Middle frontal gyrus (tissue), 1 donor: Measurements from ENCODE around the gene SMIM7.
"Not testable (repeated sequence)": the region's sequence is repeated elsewhere in the genome, so short reads cannot be mapped to it uniquely, and the experiment has no call there.

Source experiments
- DNase-seq: peaks from one replicate; pipeline ENCODE4 v3.0.0-alpha.2; 2015; ENCODE audit warnings: low spot score; ENCODE audit errors: extremely low spot score

Gene SMIM7

GRCh38 chr19:16655727-16656126 is 4.2 kb downstream of the SMIM7 start:
- no peak for DNase-seq

GRCh38 chr19:16654627-16655026 is 5.3 kb downstream of the SMIM7 start:
- DNase-seq: no peak

GRCh38 chr19:16654140-16654539 is 5.8 kb downstream of the SMIM7 start:
- DNase-seq: no peak

GRCh38 chr19:16652854-16653253 is 7.1 kb downstream of the SMIM7 start:
- no peak for DNase-seq

- not testable (repeated sequence) for DNase-seq
Observed at GRCh38 chr19:16651421-16652188, 8.3 kb downstream of the SMIM7 start.

- DNase-seq: no peak
Observed at GRCh38 chr19:16650821-16651220, 9.1 kb downstream of the SMIM7 start.

- no peak for DNase-seq
Observed at GRCh38 chr19:16649734-16650133, 10.2 kb downstream of the SMIM7 start.

- peak; percentile 50 for DNase-seq
Observed at GRCh38 chr19:16645140-16645539, 14.8 kb downstream of the SMIM7 start.

GRCh38 chr19:16641695-16642094 is 18.2 kb downstream of the SMIM7 start:
- no peak for DNase-seq

GRCh38 chr19:16640951-16641350 is 19.0 kb downstream of the SMIM7 start:
- DNase-seq: no peak

- DNase-seq: no peak
Observed at GRCh38 chr19:16638666-16639065, 21.3 kb downstream of the SMIM7 start.

GRCh38 chr19:16637535-16637934 is 22.4 kb downstream of the SMIM7 start:
- no peak for DNase-seq

- no peak for DNase-seq
Observed at GRCh38 chr19:16631465-16631864, 28.5 kb downstream of the SMIM7 start.

GRCh38 chr19:16628984-16629691 is 30.8 kb downstream of the SMIM7 start:
- DNase-seq: no peak

GRCh38 chr19:16628183-16628983 is 31.6 kb downstream of the SMIM7 start, which contains the start of gene MED26:
MED26 (minus strand) TSS chr19:16628204; CDS start chr19:16627943, 261 bp downstream.
- DNase-seq: peak; percentile 94

- DNase-seq: no peak
Observed at GRCh38 chr19:16627928-16628182, 32.1 kb downstream of the SMIM7 start.

- no peak for DNase-seq
Observed at GRCh38 chr19:16627193-16627927, 32.6 kb downstream of the SMIM7 start.

GRCh38 chr19:16626796-16627192 is 33.1 kb downstream of the SMIM7 start:
- DNase-seq: no peak

- no peak for DNase-seq
Observed at GRCh38 chr19:16625163-16625958, 34.6 kb downstream of the SMIM7 start.

- DNase-seq: no peak
Observed at GRCh38 chr19:16624236-16624635, 35.7 kb downstream of the SMIM7 start.

- DNase-seq: no peak
Observed at GRCh38 chr19:16623576-16623975, 36.4 kb downstream of the SMIM7 start.
